Activated naive CD4-positive, alpha-beta T cell treated with anti-CD3 and anti-CD28 coated beads, Interleukin-2, amount 50 U/mL, for 72 hours (primary cell): ENCODE results near the gene PDE4B. TPM values are rescaled to one million over a fixed set of nuclear protein-coding genes. Genes with fewer than 3 reads are reported as not detected.

Experiments
- ATAC-seq, 2 donors: fragments of 150-1000 bp; cut with Tn5 transposase; 2 replicates each; pipeline ENCODE4 v1.10.0; 2021; ENCODE audit warnings: mild to moderate bottlenecking in 2 of 2, moderate library complexity in 2 of 2
- DNase-seq, 2 donors: peaks; one replicate each; pipeline ENCODE4 v3.0.0; 2021 to 2022; ENCODE audit warnings: low spot score in 2 of 2
- H3K27ac Mint-ChIP-seq, 2 donors: one replicate each; pipeline ENCODE4 v1.8.0; 2022; ENCODE audit warnings: mild to moderate bottlenecking in 2 of 2, mixed read lengths in 2 of 2
- H3K36me3 Mint-ChIP-seq, 2 donors: one replicate each; pipeline ENCODE4 v1.8.0; 2022; ENCODE audit warnings: mixed read lengths in 2 of 2
- H3K9me3 Mint-ChIP-seq, 2 donors: one replicate each; pipeline ENCODE4 v1.8.0; 2022; ENCODE audit warnings: mixed read lengths in 2 of 2
- total RNA-seq, 2 donors: library from RNA; stranded (reverse); gene quantifications; one replicate each; pipeline ENCODE4 v1.2.3, GENCODE V29; 2022

Gene PDE4B
- total RNA-seq, 2 donors from 2014 or later, result 23.8 to 25.6 TPM

DNA sequence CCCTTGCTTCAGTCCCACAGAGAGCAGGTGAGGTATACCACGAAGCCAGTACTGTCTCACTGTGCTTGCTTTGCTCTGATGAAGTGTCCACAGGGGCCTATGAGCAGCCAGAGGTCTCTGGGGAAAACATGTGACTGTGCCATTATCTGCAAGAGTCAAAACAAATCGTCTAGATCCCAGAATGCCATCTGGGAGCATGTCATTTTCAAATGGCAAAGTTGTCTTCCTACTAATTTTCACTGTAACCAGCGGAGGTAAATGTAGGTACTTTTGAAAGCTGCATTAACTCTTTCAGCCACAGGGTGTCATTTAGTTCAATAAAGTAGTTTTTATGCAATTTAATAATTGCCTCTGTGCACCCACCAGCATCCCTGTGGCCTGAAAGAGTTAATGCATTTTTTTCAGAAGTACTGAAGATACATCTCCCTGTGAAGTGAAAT, 567.6 kb downstream of the PDE4B start:
- H3K27ac Mint-ChIP-seq, result no peak overlapping the region

DNA sequence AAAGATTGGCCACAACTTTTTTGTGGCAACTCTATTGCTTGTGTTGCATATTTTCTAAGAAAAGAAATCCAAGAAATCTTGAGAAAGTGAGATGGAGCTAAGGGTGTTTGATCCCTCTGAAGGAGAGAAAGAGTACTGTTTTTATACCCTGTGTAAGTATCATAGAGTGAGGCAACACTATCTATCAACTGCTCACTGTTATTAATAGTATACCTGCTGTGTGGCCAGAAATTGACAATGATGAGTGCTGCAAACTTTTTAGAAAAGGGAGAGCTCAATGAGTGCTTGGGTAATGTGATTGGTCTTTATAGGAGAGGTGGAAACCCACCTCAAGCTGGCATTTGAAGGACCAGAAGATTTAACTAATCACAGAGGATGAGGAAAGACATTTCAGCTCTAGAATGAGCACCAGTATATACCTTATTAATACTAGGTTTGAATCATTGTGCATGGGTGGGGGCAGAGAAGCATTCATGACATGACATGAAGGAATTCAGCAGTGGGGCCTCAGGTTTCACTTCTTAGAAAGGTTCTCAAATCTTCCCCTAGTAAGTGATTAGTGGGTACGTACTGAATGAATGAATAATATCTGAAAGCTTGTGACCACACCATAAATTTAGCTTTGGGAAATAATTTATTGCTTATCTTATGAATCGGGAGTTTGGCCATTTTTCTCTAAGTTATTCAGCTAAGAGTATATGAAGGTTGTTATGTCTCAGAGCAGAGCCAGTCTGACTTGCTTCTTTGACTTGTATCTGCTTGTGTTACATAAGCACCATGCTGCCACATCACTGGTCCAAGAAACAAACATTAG, 572.1 kb downstream of the PDE4B start:
- DNase-seq, result no peak
- Mint-ChIP-seq H3K27ac (peak overlapping the region in 1 of 2 donors; percentile 70), H3K36me3 (peaks cover 69 to 84% of the 10 kb centered on the region in 2 donors), H3K9me3 (no peaks in the 10 kb centered on the region)
- ATAC-seq, result peak; percentile 27 to 64

More for the DNA sequence above, 567.6 kb downstream of the PDE4B start:
- no peaks in the 10 kb centered on the region for H3K9me3 Mint-ChIP-seq
- peak; percentile 38 to 47 for ATAC-seq
- no peak for DNase-seq
- H3K36me3 Mint-ChIP-seq, result peaks cover 53 to 78% of the 10 kb centered on the region in 2 donors

DNA sequence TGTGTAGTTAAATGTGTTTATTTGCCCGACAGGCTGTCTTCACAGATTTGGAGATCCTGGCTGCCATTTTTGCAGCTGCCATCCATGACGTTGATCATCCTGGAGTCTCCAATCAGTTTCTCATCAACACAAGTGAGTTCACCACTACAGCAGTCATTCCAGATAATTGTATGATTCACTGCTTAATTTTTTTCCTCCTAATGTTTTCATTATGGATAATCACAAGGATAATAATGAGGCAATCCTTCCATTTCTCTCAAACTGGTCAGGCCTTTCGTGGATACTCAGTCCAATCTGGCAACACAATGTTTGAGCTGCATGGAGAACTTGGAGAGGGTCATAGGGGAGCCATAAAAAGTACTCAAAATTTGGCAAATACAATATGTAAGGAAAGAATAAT, 572.9 kb downstream of the PDE4B start:
- Mint-ChIP-seq H3K9me3 (no peaks in the 10 kb centered on the region), H3K27ac (no peak overlapping the region), H3K36me3 (peaks cover 75 to 84% of the 10 kb centered on the region in 2 donors)
- ATAC-seq (no peak), DNase-seq (no peak)

- H3K36me3 Mint-ChIP-seq, result peaks cover 75 to 85% of the 10 kb centered on the region in 2 donors
- no peak for DNase-seq
- no peaks in the 10 kb centered on the region for H3K9me3 Mint-ChIP-seq
- peak overlapping the region; percentile 72 to 76 for H3K27ac Mint-ChIP-seq
- ATAC-seq, result peak in 1 of 2 donors; percentile 24
Observed at GRCh38 chr1:66366634-66367033, 573.9 kb downstream of the PDE4B start.

GRCh38 chr1:66367369-66367768, 574.7 kb downstream of the PDE4B start:
- no peaks in the 10 kb centered on the region for H3K9me3 Mint-ChIP-seq
- H3K27ac Mint-ChIP-seq, result peak overlapping the region; percentile 72 to 76
- DNase-seq, result no peak
- peak in 1 of 2 donors; percentile 1 for ATAC-seq
- H3K36me3 Mint-ChIP-seq, result peaks cover 75 to 85% of the 10 kb centered on the region in 2 donors

DNA sequence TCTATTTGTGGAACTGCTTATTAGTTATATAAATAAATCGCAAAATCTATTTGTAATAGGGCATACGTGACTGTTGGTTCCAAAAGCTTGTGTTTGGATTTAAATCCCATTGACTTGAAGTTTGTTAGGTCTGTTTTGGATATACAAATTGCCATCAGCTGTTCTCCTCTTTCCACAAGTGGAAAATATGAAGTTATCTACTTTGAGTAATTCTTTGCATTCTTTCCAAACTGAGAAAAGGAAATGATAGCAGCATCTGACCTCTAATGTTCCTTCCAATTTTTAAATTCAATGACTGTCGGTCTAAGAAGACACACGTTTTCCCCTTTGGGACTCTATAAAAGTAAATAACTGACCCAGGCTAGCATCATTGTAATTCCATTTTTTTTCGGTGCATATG, 575.6 kb downstream of the PDE4B start:
- DNase-seq, result no peak
- Mint-ChIP-seq H3K9me3 (no peaks in the 10 kb centered on the region), H3K27ac (peak overlapping the region in 1 of 2 donors; percentile 84), H3K36me3 (peaks cover 76 to 84% of the 10 kb centered on the region in 2 donors)
- ATAC-seq, result no peak

- Mint-ChIP-seq H3K27ac (peak overlapping the region; percentile 92 to 97), H3K36me3 (peaks cover 61 to 69% of the 10 kb centered on the region in 2 donors), H3K9me3 (no peaks in the 10 kb centered on the region)
- DNase-seq (peak in 1 of 2 donors; percentile 27), ATAC-seq (peak; percentile 26 to 57)
Observed at GRCh38 chr1:66370462-66370971, 577.8 kb downstream of the PDE4B start.

- ATAC-seq (peak; percentile 4 to 45), DNase-seq (no peak)
- peak overlapping the region; percentile 92 to 93 for H3K27ac Mint-ChIP-seq
- no peaks in the 10 kb centered on the region for H3K9me3 Mint-ChIP-seq
- peaks cover 52 to 62% of the 10 kb centered on the region in 2 donors for H3K36me3 Mint-ChIP-seq
Observed at GRCh38 chr1:66371233-66372005, 578.7 kb downstream of the PDE4B start.

DNA sequence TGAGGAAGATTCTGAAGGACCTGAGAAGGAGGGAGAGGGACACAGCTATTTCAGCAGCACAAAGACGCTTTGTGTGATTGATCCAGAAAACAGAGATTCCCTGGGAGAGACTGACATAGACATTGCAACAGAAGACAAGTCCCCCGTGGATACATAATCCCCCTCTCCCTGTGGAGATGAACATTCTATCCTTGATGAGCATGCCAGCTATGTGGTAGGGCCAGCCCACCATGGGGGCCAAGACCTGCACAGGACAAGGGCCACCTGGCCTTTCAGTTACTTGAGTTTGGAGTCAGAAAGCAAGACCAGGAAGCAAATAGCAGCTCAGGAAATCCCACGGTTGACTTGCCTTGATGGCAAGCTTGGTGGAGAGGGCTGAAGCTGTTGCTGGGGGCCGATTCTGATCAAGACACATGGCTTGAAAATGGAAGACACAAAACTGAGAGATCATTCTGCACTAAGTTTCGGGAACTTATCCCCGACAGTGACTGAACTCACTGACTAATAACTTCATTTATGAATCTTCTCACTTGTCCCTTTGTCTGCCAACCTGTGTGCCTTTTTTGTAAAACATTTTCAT, 579.9 kb downstream of the PDE4B start:
- Mint-ChIP-seq H3K9me3 (no peaks in the 10 kb centered on the region), H3K27ac (peak overlapping the region; percentile 92 to 97), H3K36me3 (peaks cover 44 to 51% of the 10 kb centered on the region in 2 donors)
- DNase-seq, result no peak
- ATAC-seq, result no peak

GRCh38 chr1:66373157-66373591, 580.5 kb downstream of the PDE4B start:
- Mint-ChIP-seq H3K27ac (peak overlapping the region; percentile 92 to 97), H3K36me3 (peaks cover 41 to 46% of the 10 kb centered on the region in 2 donors), H3K9me3 (no peaks in the 10 kb centered on the region)
- DNase-seq, result no peak
- ATAC-seq, result no peak

DNA sequence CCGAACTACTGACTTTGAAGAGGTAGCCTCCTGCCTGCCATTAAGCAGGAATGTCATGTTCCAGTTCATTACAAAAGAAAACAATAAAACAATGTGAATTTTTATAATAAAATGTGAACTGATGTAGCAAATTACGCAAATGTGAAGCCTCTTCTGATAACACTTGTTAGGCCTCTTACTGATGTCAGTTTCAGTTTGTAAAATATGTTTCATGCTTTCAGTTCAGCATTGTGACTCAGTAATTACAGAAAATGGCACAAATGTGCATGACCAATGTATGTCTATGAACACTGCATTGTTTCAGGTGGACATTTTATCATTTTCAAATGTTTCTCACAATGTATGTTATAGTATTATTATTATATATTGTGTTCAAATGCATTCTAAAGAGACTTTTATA, 581.5 kb downstream of the PDE4B start:
- Mint-ChIP-seq H3K27ac (peak overlapping the region; percentile 92 to 97), H3K9me3 (peaks cover 0 to under 1% of the 10 kb centered on the region in 2 donors), H3K36me3 (peaks cover 32 to 36% of the 10 kb centered on the region in 2 donors)
- ATAC-seq (peak; percentile 27 to 53), DNase-seq (no peak)

DNA sequence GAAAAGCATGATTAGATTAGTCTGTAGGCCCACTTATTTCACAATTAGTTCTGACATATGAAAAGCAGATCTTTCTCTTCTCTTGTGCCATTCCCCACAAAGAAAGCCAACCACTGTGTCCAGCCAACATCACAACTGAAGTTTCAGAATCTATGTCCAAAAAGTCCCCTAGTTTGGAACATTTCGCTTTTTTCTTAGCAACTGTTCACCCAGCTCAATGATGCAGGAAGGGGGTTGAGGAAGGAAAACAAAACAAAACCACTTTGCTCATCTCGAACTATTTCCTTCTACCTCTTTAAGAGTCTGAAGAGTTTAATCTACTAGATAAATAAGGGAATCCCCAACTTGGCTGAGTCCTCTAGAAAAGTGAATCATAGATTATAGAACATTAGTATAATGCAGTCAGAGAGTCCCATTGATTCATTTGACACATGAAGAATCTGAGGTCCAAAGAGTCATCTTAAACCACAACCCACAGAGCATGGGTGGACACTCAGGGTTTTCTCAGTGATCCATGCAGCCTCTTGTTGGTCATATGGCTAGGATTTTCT, 581.9 kb downstream of the PDE4B start:
- peak overlapping the region; percentile 92 to 97 for H3K27ac Mint-ChIP-seq
- DNase-seq (no peak), ATAC-seq (peak; percentile 73 to 79)
- peaks cover 0 to 5% of the 10 kb centered on the region in 2 donors for H3K9me3 Mint-ChIP-seq
- peaks cover 31 to 32% of the 10 kb centered on the region in 2 donors for H3K36me3 Mint-ChIP-seq

DNA sequence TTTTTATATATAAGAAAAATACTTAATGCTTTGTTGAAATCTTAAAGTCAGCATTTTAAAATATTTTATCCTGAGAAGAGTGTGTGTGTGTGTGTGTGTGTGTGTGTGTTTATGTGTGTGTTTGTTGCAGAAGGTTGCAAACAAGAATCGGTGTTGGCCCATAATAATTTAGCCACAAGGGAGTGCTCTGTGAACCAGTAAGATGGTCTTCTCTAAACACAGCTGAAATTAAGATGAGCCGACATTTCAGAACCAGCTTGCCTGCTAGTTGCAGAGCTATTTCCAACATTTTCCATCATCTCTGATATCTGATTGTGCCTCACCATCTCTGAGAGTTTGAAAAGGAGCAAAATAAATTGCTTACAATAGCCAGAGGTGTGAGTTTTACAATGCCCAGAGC, 582.4 kb downstream of the PDE4B start:
- Mint-ChIP-seq H3K27ac (peak overlapping the region; percentile 92 to 97), H3K36me3 (peaks cover 31 to 33% of the 10 kb centered on the region in 2 donors), H3K9me3 (peaks cover 0 to 7% of the 10 kb centered on the region in 2 donors)
- ATAC-seq, result no peak
- no peak for DNase-seq

- H3K9me3 Mint-ChIP-seq, result peaks cover 4 to 34% of the 10 kb centered on the region in 2 donors
- H3K27ac Mint-ChIP-seq, result peak overlapping the region; percentile 40 to 49
- ATAC-seq, result peak; percentile 75 to 88
- peaks cover 8 to 18% of the 10 kb centered on the region in 2 donors for H3K36me3 Mint-ChIP-seq
- no peak for DNase-seq
Observed at GRCh38 chr1:66380452-66381212, 587.9 kb downstream of the PDE4B start.

DNA sequence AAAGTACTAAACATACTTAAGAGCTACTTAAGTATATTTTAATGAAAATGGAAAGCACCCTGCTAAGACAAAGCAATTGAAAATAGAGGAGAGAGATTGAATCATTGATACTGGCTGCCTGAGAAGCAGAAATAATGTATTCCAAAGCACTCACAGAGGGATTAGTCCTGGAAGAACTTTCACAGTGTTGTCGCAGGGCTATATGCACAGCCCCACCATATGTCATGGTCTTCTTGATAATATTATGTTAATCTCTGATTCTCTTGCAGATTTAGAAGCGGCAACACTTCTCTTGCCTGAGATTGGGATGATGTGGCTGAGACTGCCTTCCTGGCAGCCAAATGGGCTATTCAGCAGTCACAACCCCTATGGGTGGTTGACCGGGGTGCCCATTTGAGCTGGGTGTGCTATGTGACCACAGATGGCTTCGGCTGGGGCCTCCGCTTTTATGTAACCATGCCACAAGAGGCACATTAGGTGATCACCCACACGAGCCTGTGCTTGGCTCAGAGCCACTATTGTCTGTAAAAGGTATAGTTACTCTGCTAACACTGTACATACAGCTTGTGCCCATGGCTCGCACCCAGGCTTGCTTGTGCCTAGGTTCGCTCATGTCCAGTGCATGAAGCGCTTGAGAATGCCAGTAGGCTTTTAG, 589.1 kb downstream of the PDE4B start:
- ATAC-seq (no peak), DNase-seq (no peak)
- H3K36me3 Mint-ChIP-seq, result peaks cover 15 to 29% of the 10 kb centered on the region in 2 donors
- peaks cover 11 to 41% of the 10 kb centered on the region in 2 donors for H3K9me3 Mint-ChIP-seq
- H3K27ac Mint-ChIP-seq, result no peak overlapping the region
